Nephron progenitor cell (in vitro differentiated cells): ENCODE data around the gene PDS5B.

ENCODE experiments used
- DNase-seq: peaks from one replicate; pipeline ENCODE4 v3.0.0; 2021
- H3K27ac Mint-ChIP-seq: 2 replicates; pipeline ENCODE4 v1.8.0; 2021; ENCODE audit warnings: mild to moderate bottlenecking, moderate library complexity, mixed read lengths
- H3K27me3 Mint-ChIP-seq: 2 replicates; pipeline ENCODE4 v1.8.0; 2021; ENCODE audit warnings: mild to moderate bottlenecking, low read depth, mixed read lengths; ENCODE audit not compliant: poor library complexity
- H3K36me3 Mint-ChIP-seq: 2 replicates; pipeline ENCODE4 v1.8.0; 2021; ENCODE audit warnings: low read depth, mixed read lengths
- H3K4me1 Mint-ChIP-seq: 2 replicates; pipeline ENCODE4 v1.8.0; 2021; ENCODE audit warnings: mixed read lengths
- H3K4me3 Mint-ChIP-seq: 2 replicates; pipeline ENCODE4 v1.8.0; 2021; ENCODE audit warnings: mild to moderate bottlenecking, moderate library complexity, mixed read lengths
- H3K9me3 Mint-ChIP-seq: 2 replicates; pipeline ENCODE4 v1.8.0; 2021; ENCODE audit warnings: mild to moderate bottlenecking, moderate library complexity, mixed read lengths
- CTCF ChIP-seq: fragments of 200-600 bp; sonication (generic); IDR thresholded peaks from 2 replicates; pipeline ENCODE4 v1.5.0; 2021; ENCODE audit warnings: antibody characterized with exemption

Gene PDS5B

GRCh38 chr13:32746474-32746873, 160.2 kb downstream of the PDS5B start:
- no peak overlapping the region for H3K4me3 Mint-ChIP-seq
- H3K36me3 Mint-ChIP-seq, result peaks cover 44% of the 10 kb centered on the region
- no peak for DNase-seq
- H3K27ac Mint-ChIP-seq, result no peak overlapping the region
- no peaks in the 10 kb centered on the region for H3K9me3 Mint-ChIP-seq
- no peak for TF ChIP-seq CTCF
- no peaks in the 10 kb centered on the region for H3K4me1 Mint-ChIP-seq
- H3K27me3 Mint-ChIP-seq, result no peaks in the 10 kb centered on the region

- no peaks in the 10 kb centered on the region for H3K9me3 Mint-ChIP-seq
- TF ChIP-seq CTCF, result no peak
- no peak overlapping the region for H3K27ac Mint-ChIP-seq
- H3K4me1 Mint-ChIP-seq, result no peaks in the 10 kb centered on the region
- H3K4me3 Mint-ChIP-seq, result no peak overlapping the region
- peaks cover 39% of the 10 kb centered on the region for H3K36me3 Mint-ChIP-seq
- no peak for DNase-seq
- H3K27me3 Mint-ChIP-seq, result no peaks in the 10 kb centered on the region
Measured at GRCh38 chr13:32748305-32748704, 162.1 kb downstream of the PDS5B start.

- Mint-ChIP-seq H3K27ac (no peak overlapping the region), H3K4me1 (no peaks in the 10 kb centered on the region), H3K27me3 (no peaks in the 10 kb centered on the region), H3K4me3 (no peak overlapping the region), H3K9me3 (no peaks in the 10 kb centered on the region), H3K36me3 (peaks cover 47% of the 10 kb centered on the region)
- no peak for DNase-seq
- no peak for TF ChIP-seq CTCF
Measured at GRCh38 chr13:32751340-32751739, 165.1 kb downstream of the PDS5B start.

GRCh38 chr13:32752311-32752710, 166.1 kb downstream of the PDS5B start:
- H3K4me1 Mint-ChIP-seq, result no peaks in the 10 kb centered on the region
- no peak for TF ChIP-seq CTCF
- H3K4me3 Mint-ChIP-seq, result no peak overlapping the region
- no peaks in the 10 kb centered on the region for H3K9me3 Mint-ChIP-seq
- peaks cover 50% of the 10 kb centered on the region for H3K36me3 Mint-ChIP-seq
- H3K27ac Mint-ChIP-seq, result peak overlapping the region; percentile 37
- no peak for DNase-seq
- H3K27me3 Mint-ChIP-seq, result no peaks in the 10 kb centered on the region

GRCh38 chr13:32752997-32753606, 166.8 kb downstream of the PDS5B start:
- no peak for TF ChIP-seq CTCF
- Mint-ChIP-seq H3K9me3 (no peaks in the 10 kb centered on the region), H3K4me3 (no peak overlapping the region), H3K36me3 (peaks cover 53% of the 10 kb centered on the region), H3K27me3 (no peaks in the 10 kb centered on the region), H3K4me1 (no peaks in the 10 kb centered on the region), H3K27ac (no peak overlapping the region)
- no peak for DNase-seq

- no peak for DNase-seq
- Mint-ChIP-seq H3K4me1 (no peaks in the 10 kb centered on the region), H3K36me3 (peaks cover 53% of the 10 kb centered on the region), H3K27me3 (no peaks in the 10 kb centered on the region), H3K9me3 (no peaks in the 10 kb centered on the region), H3K27ac (no peak overlapping the region), H3K4me3 (no peak overlapping the region)
- TF ChIP-seq CTCF, result no peak
Measured at GRCh38 chr13:32754179-32754578, 167.9 kb downstream of the PDS5B start.
